Fibroblast of mammary gland (primary cell): ENCODE results near the gene RAB26.

Experiments
- DNase-seq: peaks from one replicate; pipeline ENCODE4 v3.0.0-alpha.2; 2010; ENCODE audit warnings: low read depth
- H3K4me3 ChIP-seq: 2 replicates; pipeline ENCODE4 v1.5.1; 2011; ENCODE audit warnings: low read depth, mild to moderate bottlenecking, low read length, moderate library complexity; ENCODE audit not compliant: control insufficient read depth
- TF ChIP-seq, protein P1 (sequence below): conservative IDR thresholded peaks from 2 replicates; pipeline ENCODE4 v1.5.1; 2011; ENCODE audit warnings: low read depth, low read length, inconsistent platforms; ENCODE audit not compliant: control insufficient read depth, insufficient read depth

The RAB26 gene

DNA sequence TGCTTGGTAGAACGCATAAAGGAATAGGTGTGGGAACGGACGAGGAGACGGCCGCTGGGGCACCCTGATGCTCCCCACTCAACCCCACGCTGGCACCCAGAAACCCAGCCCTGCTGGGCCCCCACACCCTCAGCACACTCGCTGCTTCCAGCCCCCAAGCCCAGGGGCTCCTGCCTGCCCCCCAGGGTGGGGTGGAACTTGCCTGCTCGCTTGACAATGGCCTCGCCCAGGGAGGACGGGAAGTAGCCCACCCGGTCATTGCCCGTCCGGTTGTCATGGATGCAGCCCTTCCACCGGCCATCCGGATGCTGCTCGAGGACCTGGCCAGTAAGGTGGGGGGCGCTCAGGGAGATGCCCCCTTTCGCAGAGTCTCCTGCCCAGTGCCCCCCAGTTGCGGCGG lies 38.1 kb downstream of the RAB26 start:
- TF ChIP-seq, protein P1, sequence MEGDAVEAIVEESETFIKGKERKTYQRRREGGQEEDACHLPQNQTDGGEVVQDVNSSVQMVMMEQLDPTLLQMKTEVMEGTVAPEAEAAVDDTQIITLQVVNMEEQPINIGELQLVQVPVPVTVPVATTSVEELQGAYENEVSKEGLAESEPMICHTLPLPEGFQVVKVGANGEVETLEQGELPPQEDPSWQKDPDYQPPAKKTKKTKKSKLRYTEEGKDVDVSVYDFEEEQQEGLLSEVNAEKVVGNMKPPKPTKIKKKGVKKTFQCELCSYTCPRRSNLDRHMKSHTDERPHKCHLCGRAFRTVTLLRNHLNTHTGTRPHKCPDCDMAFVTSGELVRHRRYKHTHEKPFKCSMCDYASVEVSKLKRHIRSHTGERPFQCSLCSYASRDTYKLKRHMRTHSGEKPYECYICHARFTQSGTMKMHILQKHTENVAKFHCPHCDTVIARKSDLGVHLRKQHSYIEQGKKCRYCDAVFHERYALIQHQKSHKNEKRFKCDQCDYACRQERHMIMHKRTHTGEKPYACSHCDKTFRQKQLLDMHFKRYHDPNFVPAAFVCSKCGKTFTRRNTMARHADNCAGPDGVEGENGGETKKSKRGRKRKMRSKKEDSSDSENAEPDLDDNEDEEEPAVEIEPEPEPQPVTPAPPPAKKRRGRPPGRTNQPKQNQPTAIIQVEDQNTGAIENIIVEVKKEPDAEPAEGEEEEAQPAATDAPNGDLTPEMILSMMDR: no peak
- no peak overlapping the region for H3K4me3 ChIP-seq
- DNase-seq: no peak

DNA sequence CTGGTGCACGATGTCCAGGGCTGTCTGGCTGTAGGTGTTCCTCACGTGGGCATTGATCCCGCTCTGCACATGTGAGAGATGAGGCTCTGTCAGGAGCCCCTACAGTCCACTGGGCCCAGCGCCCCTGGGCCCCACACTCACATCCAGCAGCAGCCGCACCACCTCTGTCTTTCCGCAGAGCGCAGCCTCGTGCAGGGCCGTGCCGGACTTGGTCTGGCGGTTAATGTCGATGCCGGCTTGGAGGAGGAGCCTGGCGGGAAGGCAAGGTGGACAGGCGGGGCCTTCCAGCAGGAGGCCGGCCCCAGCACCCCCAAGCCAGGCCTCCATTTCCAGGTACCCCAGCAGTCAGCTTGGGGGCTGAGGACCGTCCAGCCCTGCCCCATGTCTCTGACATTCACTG lies 38.8 kb downstream of the RAB26 start:
- DNase-seq: no peak
- TF ChIP-seq, protein P1: no peak
- H3K4me3 ChIP-seq: no peak overlapping the region

DNA sequence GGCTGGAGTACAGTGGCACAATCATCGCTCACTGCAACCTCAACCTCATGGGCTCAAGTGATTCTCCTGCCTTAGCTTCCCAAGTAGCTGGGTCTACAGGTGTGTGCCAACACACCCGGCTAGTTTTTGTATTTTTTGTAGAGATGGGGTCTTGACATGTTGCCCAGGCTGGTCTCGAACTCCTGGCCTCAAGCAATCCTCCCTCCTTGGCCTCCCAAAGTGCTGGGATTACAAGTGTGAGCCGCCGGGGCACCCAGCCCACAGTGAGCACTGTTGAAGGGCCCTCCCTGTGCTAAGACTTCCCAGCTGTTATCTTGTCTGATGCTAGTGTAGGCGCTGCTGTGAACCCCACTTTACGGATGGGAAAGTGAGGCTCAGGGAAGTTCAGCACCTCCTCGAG lies 40.0 kb downstream of the RAB26 start:
- H3K4me3 ChIP-seq: no peak overlapping the region
- TF ChIP-seq, protein P1: no peak
- DNase-seq: no peak

DNA sequence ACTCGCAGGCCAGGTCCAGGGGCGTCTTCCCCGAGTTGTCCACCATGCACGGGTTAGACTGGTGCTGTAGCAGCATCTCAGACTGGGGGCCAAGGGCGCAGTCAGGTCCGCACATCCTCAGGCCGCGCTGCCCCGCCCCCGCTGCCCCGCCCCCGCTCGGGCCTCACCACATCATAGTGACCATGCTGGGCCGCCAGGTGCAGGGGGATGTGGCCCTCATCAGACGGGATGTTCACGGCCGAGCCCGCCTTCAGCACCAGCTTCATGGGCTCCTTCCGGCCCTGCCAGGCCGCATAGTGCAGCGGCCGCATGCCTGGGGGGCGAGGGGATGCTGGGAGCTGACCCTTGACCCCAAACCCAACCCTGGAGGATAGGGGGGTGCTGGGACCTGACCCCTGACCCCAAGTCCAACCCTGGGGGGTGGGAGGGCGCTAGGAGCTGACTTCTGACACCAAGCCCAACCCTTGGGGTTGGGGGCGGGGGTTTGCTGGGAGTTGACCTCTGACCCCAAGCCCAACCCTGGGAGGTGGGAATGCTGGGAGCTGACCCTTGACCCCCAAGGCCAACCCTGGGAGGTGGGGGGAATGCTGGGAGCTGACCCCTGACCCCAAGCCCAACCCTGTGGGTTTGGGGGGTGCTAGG lies 40.9 kb downstream of the RAB26 start:
- DNase-seq: no peak
- no peak overlapping the region for H3K4me3 ChIP-seq
- TF ChIP-seq, protein P1: no peak

DNA sequence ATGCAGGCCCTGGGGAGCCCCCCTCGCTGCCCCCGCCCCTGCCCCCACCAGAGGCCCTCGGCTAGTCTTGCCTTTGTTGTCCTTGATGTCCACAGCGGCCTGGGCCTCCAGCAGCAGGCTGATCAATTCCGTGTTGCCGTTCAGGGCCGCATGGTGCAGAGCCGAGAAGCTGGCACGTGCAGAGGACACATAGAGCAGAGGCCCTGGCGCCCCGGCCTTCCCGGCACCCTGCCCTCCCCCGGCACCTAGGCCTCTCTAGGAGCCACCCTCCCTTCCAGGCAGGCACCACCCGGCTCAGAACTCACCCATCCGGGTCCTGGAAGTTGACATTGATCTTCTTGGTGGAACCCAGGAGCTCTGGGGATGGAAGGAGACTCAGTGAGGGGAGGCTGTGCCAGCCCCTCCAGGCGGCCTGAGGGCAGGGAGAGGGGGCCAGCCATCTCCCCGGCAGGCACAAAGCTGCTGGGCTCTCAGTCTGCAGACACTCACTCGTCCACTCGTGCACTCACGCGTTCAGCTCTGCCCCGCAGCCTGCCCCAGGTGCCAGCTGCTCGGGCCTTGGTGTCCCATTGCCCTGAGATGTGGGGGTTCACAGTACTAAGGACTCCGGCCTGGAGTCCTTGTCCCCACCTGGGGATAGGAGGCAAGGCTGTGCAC lies 41.7 kb downstream of the RAB26 start:
- TF ChIP-seq, protein P1: no peak
- DNase-seq: no peak
- no peak overlapping the region for H3K4me3 ChIP-seq

DNA sequence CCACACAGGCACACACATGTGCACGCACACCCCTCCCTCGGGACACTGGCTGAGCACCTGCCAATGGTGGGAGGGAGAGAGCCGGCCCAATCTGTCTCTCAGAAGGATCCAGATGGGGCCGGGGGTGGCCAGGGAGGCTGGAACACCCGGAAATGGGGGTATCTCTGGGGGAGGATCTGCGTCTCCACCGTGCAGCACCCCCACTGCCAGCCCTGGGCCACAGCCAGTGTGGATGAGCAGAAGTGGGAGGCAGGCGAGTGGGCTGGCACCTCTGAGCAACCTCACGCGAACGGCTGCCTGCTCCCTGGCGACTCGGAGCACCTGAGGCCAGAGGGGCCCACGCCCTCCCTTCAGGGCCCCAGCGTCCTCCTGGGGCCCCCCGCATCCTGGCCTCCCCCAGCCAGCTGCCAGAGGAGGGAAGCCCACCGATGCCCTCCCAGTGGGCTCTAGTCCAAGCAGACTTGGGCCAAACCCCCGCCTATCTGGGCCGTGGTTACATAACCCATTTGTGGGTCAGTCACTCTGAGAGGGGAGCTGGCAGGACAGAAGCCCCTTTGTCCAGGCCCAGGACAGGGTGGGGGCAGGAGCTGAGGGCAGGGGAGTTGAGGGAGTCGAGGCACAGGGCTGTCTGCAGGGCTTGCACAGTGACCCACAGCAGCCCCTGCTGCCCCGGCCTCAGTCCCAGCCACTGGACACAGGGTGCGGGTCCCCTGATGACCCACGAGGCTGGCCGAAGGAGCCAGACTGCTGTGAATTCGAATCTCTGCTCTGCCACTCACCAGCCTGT lies 42.4 kb downstream of the RAB26 start:
- TF ChIP-seq, protein P1: no peak
- H3K4me3 ChIP-seq: no peak overlapping the region

More for the DNA sequence above, 42.4 kb downstream of the RAB26 start:
- DNase-seq: no peak
